GM21423 (cell line): ENCODE measurements around the gene ZNF74.

Experiments used
- ATAC-seq: cut with Tn5 transposase; IDR thresholded peaks from one replicate; pipeline ENCODE4 v1.9.1; 2021; ENCODE audit warnings: mild to moderate bottlenecking, moderate library complexity; ENCODE audit not compliant: unreplicated experiment

Gene ZNF74

DNA sequence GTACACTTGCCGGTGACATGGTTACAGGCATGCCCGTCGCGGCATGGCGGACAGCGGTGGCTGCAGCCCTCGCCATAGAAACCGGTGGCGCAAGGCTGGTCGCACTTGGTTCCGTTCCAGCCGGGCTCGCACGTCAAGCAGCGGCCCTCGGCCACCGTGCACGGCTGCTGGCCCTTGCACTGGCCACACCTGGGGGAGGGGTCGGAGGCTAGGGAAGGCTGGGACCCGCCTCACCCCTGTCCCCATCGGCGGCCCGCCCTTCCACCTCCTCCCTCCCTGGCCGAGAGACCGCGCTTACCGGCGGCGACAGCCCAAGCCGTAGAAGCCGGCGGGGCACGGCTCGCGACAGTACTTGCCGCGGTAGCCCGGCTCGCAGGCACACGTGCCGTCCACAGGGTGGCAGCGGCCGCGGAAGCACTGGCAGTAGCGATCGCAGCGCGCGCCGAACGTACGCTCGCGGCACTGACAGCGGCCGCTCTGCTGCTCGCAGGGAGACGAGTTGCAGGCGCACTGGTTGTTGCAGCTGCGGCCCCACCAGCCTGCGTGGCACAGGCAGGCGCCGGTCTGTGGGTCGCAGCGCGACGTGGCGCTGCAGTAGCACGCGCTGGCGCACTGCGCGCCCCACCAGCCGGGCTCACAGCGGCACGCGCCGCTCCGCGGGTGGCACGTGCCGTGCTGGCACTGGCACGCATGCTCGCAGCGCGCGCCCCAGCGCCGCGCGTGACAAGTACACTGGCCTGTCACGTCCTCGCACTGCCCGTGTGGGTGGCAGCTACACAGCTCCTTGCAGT lies 37.0 kb downstream of the ZNF74 start:
- no peak for ATAC-seq

DNA sequence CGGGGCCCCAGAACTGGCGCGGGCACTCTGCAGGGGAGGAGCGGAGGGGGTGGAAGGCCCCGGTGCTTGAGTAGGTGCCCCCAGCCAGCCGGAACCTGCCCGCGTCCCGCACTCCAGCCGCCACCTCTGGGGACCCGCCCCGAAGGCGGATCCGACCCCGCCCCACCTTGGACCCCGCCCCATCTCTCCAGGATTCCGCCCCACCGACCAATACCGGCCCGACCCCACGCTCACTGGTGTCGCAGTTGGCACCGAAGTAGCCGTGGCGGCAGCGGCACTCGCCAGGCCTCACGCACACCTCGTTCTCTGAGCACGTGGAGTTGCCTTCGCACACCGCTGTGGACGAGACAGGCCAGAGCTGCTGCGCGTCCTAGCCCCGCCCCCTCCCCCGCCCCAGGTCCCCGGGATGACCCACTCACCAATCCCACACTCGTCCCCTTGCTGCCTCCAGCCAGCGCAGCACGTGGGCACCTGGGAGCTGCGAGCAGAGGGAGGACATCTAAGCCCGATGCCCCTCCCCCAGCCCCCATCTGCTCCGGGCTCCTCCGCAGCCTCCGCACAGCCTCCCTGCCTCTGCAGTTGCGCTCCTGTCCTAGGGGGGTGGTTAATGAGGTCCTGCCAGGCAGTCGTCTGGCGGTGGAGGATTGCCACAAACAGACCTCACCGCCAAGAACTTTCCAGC lies 37.7 kb downstream of the ZNF74 start:
- no peak for ATAC-seq

DNA sequence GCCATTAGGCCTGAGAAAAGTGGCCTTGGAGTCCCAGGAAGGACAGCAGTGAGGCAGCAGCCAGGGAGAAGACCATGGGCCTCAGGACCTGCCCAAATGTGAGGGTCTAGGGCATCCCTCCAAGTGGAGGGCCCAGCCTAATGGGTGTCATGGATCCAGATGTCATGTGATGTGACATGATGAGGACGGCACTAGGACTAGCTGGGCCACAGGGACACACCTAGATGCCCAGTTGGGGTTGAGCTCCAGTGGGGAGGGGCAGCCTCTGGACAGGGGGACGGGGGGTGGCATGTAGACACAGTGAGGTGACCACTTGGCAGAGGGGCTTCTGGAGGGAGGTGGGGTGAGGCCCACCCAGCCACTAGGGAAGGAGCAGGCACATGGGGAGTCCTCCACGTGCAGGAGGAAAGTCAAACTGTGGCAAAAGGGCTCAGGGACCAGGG lies 38.3 kb downstream of the ZNF74 start:
- ATAC-seq: no peak

DNA sequence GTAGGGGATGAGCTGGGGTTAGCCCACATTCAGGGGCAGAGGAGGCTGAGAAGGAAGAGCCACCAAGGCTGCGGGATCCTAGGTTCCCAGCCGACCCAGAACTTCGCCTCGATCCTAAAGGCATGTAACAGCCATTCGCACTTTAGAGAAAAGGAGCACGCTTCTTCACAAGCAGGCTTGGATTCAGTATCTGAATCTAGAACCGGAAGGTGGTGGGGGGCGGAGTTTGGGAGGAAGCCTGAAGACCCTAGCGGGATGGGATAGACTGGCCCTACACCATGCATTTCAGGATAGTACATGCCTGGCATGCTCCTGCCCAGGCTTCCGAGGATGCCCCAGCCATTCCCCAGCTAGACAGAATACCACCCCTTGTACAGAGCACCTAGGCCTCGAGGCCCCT lies 39.2 kb downstream of the ZNF74 start:
- ATAC-seq: no peak

DNA sequence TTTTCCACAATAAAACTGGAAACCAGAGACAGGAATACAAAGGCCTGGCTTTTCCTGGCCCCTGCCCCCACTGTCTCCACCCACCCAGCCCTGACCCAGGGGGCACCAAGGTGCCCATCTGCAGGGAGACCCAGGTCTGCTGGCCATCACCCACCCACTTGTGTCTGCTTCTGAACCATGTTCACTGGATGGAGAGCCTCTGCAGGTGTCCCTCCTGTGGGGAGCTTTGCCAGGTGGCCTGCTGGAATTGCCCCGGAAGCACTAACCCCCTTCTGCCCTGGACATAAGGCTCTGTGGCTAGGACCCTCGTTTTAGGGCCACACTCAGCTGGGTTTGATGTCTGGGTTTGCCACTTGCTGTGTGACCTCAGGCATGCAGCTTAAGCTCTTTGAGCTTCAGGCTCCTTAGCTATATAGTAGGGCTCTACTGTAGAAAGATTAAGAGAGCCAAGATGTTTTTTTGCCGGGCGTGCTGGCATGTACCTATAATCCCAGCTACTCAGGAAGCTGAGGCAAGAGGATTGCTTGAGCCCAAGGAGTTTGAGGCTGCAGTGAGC lies 39.8 kb downstream of the ZNF74 start:
- ATAC-seq: no peak

DNA sequence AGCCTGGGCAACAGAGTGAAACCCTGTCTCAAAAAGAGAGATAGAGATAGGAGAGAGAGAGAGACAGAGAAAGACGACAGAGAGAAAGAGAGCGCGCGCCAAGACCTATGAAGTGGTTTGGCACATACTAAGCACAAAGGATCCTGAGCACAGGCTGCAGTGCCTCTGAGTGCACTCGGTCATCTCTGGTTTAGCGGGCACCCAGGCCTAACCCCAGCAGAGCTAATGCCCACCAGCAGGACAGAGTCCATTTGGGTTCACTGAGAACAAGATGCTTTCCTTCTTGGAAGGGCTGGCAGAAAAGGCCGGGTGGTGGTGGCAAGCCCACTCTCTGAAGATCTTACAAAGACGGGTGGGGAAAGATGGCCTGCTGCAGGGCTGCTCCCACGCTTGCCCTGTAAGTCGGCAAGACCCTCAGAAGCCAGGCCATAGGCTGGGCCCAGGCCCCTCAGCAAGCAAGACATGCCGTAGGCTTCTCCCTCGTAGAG lies 40.4 kb downstream of the ZNF74 start:
- no peak for ATAC-seq

DNA sequence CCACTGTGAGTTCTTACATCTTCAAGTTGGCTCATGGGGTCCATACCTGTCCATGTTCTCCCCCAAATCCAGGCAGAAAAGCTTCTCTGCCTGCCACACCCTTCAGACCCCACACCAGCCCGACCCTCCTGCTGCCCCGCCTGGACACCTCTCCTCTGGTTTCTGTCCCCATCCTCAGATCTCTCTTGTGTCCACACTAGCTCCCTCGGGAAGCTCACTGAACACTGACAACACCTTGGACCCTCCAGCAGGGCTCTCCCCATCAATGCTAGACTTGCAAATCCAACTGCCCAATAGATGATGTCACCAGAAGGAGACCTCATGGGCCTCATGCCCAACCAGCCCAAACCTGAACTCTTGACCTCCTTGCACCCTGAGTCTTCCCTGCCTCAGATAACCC lies 40.8 kb downstream of the ZNF74 start:
- no peak for ATAC-seq

DNA sequence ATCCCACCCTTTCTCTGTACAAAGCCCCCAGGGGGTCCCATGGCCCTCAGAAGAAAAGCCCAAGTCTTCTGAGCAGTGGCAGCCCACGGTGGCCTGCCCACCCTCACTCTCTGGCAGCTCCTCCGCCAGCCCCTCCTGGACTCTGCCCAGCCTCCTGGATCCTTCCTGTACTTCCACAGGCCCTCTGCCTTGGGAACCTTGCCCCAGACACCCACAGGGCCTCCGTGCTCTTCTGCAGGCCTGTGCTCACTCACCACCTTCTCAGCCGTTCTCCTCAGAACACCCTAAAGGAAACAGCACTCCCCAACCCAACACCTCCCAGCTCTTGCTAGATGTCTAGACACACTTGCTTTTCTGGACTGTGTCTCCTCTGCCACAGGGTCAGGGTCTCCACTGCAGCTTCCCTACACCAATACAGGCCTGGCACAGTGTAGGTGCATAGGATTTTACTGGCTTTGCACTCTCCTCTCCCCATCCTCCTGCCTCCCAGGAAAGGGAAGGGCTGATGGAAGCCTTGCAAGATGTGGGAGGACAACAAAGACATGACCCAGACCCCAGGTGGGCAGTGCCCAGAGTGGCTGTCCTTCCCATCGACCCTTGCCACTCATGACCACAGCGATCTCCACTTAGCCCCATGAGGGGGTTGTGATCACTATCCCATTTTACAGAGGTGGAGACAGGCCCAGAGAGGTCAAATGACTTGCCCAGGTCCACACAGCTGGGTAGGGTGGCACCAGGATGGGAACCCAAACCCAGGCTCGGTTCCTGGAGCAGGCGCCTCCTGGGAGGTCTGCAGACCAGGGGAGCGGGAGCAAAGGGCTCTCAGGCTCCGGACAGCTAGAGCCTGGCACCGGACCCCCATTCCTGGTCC lies 41.7 kb downstream of the ZNF74 start:
- ATAC-seq: no peak

DNA sequence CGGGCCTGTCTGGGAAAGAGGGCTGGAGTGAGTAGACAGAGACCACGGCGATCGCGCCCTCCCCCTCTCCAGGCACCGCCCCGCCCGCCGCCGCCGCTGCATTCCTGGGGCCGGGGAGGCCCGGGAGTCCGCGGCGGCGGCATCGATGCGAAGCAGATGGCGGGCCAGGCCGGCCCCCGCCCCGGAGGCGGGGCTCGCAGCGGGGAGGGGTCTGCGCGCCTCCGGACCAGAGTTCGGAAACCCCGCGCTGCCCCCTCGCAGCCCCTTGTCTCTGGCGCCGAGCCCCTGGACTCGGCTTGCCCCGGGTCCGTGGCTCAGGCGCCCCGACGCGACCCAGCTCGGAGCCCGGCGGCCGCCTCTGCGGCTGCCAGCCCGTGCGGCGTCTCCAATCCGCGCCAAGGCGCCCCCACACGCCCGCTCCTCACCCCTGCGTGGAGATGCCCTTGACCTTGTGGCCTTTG lies 42.4 kb downstream of the ZNF74 start:
- no peak for ATAC-seq

DNA sequence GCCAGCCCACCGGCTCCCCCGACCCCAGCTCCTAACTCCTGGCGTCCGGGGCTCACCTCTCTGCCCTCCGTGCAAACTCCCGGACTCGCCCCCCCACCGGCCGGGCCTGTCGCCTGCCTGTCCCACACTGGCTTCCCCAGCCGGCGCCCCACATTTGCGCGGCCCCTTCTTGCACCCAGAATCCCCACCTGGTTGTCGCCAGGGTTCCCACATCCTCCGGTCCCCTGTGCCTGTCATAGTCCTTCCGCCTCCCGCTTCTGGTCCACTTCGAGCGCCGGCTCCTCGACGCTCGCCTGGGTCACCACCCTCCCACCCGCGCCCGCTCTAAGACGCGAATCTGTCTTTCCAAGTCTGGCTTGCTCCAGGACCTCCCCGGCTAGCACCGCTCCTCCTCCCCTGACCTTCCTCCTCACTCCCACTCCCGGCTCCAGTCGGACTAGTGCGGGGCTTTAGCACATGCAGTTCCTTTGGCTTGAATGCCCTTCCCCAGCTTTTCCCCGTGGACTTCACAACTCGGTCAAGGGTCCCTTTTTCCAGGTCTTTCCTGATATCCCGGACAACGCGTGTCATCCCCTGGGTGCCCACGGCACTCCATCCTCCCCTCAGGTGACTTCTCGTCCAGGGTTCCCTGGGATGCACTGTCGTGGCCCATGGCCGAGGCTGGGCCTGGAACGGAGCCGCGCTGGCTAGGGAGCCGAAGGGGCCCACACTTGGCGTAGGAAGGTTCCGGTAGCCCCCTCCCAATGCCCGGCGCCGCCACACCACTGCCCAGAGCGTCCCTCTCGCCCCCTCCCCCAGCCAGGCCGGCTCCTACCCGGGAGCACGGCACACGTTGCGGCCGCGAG lies 43.0 kb downstream of the ZNF74 start:
- no peak for ATAC-seq

DNA sequence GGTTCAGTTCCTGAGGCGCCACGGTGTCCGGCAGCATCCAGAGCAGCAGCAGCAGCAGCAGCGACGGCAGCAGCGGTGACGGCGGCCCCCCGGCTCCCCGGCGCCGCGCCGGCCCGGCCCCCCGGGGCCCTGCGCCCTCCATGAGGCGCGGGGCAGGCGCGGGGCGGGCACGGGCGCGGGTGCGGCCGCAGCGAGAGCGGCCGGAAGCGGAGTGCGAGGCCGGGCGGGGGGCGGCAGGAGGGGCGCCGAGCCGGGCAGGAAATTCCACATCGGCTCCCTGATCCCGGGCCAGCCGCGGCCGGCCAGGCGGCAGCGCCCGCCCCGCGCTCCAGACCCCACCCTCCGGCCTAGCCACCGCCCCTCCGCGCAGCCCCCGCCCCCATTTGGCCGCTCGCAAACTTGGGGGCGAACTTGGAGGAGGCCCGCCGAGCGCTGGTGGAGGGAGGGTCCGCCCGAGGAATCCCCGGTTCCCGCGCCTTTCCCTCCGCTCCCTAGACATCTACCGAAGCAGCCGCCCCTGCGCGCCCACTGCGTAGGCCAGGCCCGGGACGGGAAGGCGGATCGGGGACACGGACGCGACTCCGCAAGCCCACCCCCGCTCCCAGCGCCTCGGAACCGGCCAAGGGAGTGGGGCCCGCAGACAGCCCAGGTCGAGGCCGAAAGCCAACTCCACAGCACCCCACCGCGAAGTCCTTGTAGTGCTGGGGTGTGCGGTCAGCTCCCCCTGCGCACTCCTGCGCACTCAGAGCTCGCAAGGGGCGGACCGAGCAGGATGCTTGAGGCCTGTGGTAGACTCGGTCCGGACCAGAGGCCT lies 43.9 kb downstream of the ZNF74 start, which contains the start of gene SCARF2:
TSS of gene SCARF2 (minus strand) at position 213 of the 814 bp plus-strand sequence. CDS start at position 142, 71 bp downstream.
- ATAC-seq: no peak

DNA sequence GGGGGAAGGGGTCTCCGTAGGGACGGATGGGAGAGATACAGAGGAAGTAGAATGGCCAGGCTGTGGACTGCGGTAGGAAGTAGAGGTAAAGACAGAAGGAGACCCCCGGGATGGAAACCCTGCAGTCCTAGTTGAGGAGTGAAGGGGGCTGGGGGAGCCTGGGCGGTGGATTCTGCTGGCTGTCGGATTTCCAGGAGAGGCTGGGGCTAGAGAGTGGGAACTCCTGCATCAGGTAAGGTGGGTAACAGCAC lies 44.4 kb downstream of the ZNF74 start:
- ATAC-seq: no peak

DNA sequence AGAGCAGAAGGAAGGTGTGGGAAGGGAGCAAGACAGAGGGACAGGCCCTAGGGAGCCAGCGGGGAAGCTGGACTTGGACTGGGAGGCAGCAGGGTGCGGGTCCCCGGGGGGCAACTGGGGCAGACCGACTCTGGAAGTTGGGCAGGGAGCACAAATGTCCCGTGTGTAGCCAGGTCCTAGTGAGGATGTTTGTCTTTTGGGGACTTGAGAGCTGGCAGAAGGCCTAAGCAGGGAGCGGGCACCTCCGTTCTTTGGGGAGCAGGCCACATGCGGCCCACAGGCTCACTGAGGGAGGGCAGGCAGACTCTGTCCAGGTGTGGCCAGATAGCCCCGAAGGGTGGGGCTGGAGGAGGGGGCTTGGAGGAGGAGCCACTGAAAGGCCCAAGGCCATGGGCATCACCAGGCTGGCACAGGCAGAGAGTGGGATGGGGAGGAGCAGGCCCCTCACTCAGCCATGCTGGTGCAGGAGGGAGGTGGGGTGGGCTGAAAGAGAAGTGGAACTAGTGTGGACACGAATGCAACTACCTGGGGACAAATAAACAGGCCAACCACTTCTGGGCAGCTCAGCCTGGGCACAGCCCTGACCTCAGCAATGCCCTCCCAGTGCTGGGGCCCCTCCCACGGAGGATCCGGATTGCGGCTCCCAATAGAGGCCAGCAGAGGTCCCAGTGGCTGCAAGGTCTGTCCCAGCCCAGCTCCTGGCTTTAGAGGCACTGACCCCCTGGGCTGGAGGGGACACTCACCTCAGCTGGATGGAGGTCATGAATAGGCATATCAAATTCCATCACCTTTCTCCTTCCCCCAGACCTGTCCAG lies 44.9 kb downstream of the ZNF74 start:
- ATAC-seq: no peak

DNA sequence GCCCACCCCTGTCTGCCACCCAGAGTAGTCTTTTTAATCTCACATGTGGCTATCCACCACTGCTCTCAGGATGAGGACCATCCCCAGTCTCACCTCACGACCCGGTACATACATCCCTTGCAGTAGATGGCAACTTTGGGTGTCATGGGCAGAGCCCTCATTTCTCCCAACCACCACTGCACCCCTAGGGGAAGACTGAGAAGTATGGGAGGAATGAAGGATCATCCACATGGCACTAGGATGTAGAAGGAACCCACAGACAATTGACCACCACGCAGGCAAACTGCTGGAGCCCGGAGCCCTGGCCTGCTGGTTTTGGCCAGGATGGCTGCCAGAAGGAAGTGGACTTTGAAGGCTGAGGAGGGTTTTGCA lies 45.6 kb downstream of the ZNF74 start:
- ATAC-seq: no peak

DNA sequence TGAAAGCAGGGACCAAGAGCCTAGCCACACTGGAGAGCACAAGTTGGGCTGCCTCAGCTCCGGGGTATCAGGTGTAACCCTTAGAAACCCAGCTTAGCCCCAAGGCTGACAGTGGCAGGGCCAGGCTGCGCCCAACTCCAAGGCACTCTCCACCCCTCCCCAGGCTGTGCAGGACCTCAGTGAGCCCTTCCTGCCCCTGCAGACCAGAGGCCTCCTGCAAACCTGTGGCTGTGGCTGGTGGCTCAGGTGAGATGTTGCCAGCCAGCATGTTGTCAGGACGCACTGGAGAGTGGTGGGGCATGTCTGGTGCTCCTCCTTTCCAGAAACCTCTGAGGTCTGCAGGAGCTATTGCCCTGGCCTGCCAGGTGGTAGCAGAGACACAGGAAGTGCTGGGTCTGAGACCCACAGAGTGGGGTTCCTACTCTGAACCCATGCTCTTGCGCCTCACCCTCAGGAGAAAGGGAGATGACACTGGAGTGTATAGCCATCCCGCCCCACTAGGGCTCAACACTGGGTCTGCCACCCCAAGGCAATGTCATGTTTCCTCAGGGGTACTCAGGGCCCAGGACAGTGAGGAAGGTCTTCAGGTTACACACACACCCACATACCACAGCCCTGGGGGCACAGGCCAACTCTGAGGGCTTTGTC lies 46.1 kb downstream of the ZNF74 start:
- ATAC-seq: no peak

DNA sequence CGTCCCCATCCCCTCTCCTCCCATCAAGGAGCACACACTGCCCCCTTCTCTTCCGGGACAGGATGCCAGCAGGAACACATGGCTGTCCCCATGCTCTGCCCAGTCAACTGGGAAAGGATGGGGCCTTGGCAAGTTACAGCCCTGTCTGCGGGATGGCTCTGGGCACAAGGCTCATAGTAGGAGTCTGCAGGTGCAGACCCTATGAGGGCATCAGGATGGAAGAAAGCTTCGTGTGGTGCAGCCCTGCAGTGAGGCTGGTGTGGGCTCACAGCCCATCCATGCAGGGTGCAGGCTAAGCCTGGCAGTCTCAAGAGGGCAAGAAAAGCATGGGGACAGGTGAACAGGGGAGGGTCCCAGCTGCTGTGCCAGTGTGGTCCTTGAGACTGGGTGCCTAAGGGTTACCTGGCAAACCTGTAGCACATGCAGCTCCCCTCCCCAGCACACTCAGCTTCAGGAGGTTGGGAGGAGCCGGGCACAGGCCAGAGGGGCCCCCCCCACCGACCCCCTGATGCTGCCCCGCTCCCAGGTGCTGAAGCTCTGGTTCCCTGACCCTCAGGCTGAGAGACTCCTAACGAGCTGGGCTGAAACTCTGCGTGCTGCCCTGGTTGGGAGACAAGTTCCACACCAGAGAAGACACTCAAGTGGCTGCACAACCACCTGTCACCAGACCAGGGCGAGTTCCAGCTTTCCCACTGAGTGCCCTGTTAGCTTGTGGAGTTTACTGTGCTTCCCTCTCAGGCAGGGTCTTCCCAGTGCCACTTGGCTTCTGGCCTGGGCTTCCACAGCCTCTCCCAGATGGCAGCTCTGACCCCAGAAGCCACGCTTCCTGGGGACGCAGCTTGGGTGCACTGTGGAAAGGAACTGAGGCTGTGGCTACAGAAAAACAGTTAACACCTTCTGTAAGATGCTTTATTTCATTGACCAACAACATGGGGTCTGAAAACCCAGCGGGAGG lies 47.0 kb downstream of the ZNF74 start:
- ATAC-seq: no peak
